ENCODE measurements around the gene FIGNL2. TPM values are rescaled to one million over a fixed set of nuclear protein-coding genes. Genes with fewer than 3 reads are reported as not detected.
A peak's percentile ranks its signal among the peaks of the same experiment; 100 is the strongest.

Gene FIGNL2
- total and polyA plus RNA-seq, 8 donors, result 0.58 to 2.3 (median 1.6) TPM

DNA sequence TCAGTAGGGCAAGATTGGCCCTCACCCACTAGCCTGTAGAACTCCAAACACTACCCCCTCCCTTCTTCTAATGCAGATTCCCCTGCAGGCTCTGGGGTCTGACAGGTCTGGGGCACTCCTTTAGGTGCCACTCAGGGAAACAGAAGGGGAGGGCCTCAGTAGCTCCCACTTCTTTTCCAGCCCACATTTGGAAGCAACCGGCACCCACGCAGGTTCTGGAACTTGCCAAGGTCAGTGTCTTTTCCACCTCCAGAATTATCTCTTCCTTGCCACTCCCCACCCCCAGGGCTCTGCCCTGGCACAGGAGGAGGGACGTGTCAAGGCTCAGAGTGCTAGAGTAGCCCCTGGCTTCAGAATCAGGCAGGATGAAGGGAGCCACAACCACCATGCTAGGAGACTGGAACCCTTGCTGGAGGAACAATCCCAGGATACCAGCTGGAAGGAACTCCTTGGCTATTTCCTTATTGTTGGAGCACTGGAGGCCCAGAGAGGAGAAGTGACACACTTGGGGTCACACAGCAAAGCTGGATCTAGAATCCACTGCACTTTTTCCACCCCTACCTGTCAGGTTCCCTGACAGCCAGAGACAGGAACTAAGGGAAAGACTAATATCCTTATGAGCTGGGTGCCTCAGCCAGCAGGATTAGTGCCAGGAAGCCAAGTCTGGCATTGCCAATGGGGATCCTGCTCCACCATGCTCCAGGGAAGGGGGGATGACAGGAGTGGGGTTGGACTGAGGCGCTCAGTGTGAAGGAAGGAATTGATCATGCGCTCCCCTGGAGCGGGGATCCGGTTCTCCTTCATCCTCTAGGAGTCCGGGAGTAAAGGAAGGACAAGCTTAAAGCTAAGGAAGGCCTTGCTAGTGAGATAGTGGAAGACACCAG is 1.8 kb upstream of the FIGNL2 start:
- intact Hi-C loops (cut with DNase I), result no loop called here
- no peaks in the 10 kb centered on the region for H3K36me3 ChIP-seq
- TF ChIP-seq, protein P1, sequence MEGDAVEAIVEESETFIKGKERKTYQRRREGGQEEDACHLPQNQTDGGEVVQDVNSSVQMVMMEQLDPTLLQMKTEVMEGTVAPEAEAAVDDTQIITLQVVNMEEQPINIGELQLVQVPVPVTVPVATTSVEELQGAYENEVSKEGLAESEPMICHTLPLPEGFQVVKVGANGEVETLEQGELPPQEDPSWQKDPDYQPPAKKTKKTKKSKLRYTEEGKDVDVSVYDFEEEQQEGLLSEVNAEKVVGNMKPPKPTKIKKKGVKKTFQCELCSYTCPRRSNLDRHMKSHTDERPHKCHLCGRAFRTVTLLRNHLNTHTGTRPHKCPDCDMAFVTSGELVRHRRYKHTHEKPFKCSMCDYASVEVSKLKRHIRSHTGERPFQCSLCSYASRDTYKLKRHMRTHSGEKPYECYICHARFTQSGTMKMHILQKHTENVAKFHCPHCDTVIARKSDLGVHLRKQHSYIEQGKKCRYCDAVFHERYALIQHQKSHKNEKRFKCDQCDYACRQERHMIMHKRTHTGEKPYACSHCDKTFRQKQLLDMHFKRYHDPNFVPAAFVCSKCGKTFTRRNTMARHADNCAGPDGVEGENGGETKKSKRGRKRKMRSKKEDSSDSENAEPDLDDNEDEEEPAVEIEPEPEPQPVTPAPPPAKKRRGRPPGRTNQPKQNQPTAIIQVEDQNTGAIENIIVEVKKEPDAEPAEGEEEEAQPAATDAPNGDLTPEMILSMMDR (IDR thresholded peaks at IDR 0.05), result no peak
- peaks cover 32 to 57% of the 10 kb centered on the region in 2 donors for H3K27me3 ChIP-seq
- no peak for ATAC-seq
- peaks cover 7 to 43% of the 10 kb centered on the region in 2 donors for H3K4me1 ChIP-seq
- H3K27ac ChIP-seq, result peak overlapping the region in 1 of 2 donors; percentile 70
- DNase-seq, result no peak
- no peak overlapping the region for H3K4me3 ChIP-seq
- H3K9me3 ChIP-seq, result no peaks in the 10 kb centered on the region

DNA sequence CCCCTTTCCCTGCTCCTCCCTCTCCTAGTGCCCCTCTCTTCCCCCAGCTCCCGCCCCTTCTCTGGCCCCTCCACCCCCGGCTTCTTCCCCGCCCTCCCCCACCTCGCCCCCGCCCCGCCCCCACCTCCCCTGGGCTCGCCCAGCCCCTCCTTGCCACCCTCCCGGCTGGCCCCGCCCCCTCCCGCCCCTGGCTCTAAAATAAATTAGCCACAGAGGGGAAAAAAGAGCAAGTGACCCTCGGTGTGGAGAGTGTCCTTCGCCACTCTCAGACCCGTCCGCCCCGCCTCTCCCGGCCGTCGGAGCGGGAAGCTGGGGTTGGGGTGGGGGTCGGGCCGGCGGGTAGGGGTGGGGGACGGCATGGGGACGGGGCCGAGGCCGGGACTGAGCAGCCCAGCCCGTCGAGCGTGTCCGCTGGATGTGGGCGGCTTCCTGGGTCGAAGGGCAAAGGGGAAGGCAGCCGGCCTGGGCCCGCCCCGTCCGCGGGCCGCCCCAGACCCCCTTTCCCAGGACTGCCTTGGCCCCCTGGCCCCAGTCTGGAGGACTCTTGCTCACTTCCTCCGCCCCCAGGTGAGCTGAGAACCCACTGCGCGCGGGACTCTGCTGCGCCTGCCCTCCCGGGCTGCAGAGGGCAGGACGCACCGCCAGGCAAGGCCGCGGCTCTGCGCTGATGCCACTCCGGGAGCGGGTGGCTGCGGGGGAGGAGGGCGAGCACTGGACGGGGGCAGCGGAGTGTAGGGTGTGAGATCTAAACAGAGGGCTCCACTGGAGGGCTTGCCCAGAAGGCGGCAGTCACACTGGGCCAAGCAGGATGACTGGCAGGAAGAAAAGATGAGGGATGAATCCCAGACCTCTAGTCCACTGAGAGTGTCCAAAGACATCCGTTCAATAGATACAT is 570 bp upstream of the FIGNL2 start:
- Histone ChIP-seq H3K27ac (peak overlapping the region; percentile 26 to 70), H3K4me1 (peaks cover 7 to 43% of the 10 kb centered on the region in 2 donors), H3K27me3 (peaks cover 43 to 68% of the 10 kb centered on the region in 2 donors), H3K9me3 (no peaks in the 10 kb centered on the region), H3K4me3 (peak overlapping the region in 1 of 2 donors; percentile 46), H3K36me3 (no peaks in the 10 kb centered on the region)
- intact Hi-C loops (cut with DNase I), result no loop called here
- TF ChIP-seq, protein P1 (IDR thresholded peaks at IDR 0.05), result no peak
- ATAC-seq (peak; percentile 6), DNase-seq (peak in 1 of 4 donors; percentile 48)

DNA sequence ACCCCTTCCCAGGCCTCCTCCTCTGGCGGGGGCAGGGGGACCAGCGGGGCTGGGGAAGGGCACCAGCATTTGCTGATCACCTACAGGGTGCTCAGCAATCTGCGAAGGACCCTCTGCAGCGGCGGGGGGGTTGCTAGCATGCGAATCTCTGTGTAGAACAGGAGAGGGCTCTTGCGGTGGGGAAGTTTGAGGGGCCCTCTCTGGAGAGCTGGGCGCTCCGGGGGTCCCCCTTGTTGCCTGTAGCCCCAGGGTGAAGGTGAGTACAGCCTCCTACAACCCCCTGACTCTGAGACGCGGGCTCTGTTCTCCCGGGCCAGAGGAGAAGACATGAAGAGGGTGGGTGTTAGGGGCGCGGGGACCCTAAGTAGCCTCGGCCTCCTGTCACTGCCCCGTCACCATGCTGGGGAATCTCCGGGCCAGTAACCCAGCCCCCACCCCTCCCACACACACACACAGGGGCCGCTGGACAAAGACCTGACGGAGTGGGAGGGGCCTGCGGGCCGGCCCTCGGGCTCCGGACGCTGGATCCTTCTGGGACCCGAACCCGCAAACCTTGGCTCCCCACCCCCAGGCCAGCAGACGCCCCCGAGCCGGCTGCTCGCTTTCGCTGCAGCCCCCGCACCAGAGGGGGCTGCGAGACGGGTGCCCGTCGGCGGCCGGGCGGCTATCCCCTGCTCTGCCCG is 734 bp downstream of the FIGNL2 start:
- peaks cover 44 to 81% of the 10 kb centered on the region in 2 donors for H3K27me3 ChIP-seq
- intact Hi-C loops (cut with DNase I), result no loop called here
- TF ChIP-seq, protein P1 (IDR thresholded peaks at IDR 0.05), result no peak
- H3K4me3 ChIP-seq, result peak overlapping the region; percentile 26 to 46
- no peaks in the 10 kb centered on the region for H3K36me3 ChIP-seq
- no peaks in the 10 kb centered on the region for H3K9me3 ChIP-seq
- peak overlapping the region; percentile 39 to 65 for H3K27ac ChIP-seq
- peak; percentile 61 for ATAC-seq
- peaks cover 7 to 43% of the 10 kb centered on the region in 2 donors for H3K4me1 ChIP-seq
- peak in 1 of 4 donors; percentile 35 for DNase-seq

DNA sequence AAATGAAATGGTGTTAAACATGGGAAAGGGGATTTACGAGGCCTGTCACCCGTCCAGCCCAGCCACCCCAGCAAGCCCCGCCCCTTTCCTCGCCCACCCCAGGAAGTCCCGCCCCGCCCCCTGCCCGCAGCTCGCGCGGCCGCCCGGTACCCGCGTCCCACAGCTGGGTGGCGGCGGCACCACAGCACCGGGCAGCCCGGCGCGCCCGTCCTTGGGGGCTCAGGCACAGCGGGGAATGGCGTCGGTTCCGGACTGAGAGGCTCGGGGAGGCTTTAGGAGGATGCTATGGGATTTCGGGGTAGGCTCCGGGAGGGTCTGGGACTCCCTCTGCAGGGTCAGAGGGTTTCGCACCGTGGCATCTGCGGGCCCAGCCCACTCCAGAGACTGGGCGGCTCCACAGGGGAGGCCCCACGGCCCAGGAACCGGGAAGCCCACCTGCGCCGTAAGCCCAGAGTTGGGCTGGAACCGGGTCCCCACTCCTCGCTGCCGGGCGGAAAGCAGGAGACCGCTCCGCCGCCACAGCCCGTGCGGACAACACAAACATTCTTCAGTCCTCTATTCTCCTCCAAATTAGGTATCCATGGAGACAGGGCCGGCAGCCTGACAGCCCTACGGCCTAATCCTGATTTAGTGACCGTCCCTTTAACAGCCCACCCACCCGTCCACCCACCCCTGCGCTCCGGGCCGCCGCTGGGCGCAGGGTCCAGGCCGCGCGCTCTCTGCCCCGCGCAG is 1.4 kb downstream of the FIGNL2 start:
- H3K4me3 ChIP-seq, result peak overlapping the region; percentile 26 to 46
- H3K27ac ChIP-seq, result peak overlapping the region; percentile 26 to 65
- DNase-seq (peak in 2 of 4 donors; percentile 52 to 81), ATAC-seq (peak; percentile 58)
- peaks cover 7 to 43% of the 10 kb centered on the region in 2 donors for H3K4me1 ChIP-seq
- no peaks in the 10 kb centered on the region for H3K36me3 ChIP-seq
- TF ChIP-seq, protein P1 (IDR thresholded peaks at IDR 0.05), result no peak
- peaks cover 44 to 88% of the 10 kb centered on the region in 2 donors for H3K27me3 ChIP-seq
- intact Hi-C loops (cut with DNase I), result no loop called here
- H3K9me3 ChIP-seq, result no peaks in the 10 kb centered on the region

Measured in left lung (tissue), 10 donors.